ENCODE results near the gene DSC1. TPM values are rescaled to one million over a fixed set of nuclear protein-coding genes. Genes with fewer than 3 reads are reported as not detected.

DSC1 gene
- total and polyA plus RNA-seq, 2 of the 8 experiments (the other 6 are each of a cell fraction or from before 2014, with no cell fraction given) = 0.02 TPM; not detected in 1

DNA sequence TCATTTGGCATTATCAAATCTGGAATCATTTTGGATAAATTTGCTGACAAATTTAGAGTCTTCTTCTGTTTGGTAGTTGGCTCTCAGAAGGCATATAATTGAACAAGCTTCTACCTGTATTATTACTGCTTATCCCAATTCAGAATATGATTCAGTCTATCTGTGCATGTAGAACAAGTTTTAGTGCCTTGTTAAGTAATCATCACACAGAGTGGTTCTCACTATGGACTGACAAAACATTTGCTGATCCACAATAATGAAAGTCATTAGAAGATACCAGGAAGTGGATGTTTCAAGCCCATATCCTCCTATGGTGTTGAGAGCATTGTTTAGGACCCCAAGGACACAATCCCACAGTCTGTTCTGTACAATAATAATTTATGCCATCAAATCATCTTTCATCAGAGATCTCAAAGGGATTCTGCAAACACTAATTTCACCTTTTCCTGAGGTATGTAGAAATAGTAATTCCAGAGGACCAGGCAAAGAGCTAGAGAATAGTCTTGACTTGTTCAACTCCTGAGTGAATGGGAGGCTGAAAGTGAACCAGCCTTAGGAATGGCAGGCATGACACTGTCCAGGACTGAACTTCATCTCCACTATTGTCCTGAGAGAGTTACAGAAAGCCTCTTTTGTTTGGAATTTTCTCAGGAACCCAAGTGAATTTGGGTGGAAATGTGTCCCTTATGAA is 29.6 kb upstream of the DSC1 start:
- no peak overlapping the region for H3K4me2 ChIP-seq (ENCODE audit: insufficient read depth in 1 of 2, low read depth in 2 of 2, low read length in 2 of 2)

More for the DNA sequence above, 29.6 kb upstream of the DSC1 start:
- Histone ChIP-seq H4K5ac (ENCODE audit: insufficient read length, low read depth, low read length) (no peak overlapping the region), H3K79me2 (ENCODE audit: control insufficient read depth in 1 of 2, insufficient read depth in 2 of 2, low read length in 2 of 2) (no peaks in the 10 kb centered on the region), H2AK5ac (ENCODE audit: low read depth, low read length) (no peak overlapping the region), H2BK20ac (ENCODE audit: low read length) (no peak overlapping the region), H2AFZ (ENCODE audit: low read length) (no peak overlapping the region), H3K9ac (replicated peaks in 1 of 4; ENCODE audit: extremely low read depth in 1 of 4, low read depth in 3 of 4, low read length in 3 of 4) (no peak overlapping the region), H4K91ac (replicated peaks; ENCODE audit: insufficient read length, low read length) (no peak overlapping the region), H3K9me3 (ENCODE audit: insufficient read depth in 2 of 2, low read depth in 1 of 2, low read length in 1 of 2) (no peaks in the 10 kb centered on the region), H2BK12ac (ENCODE audit: low read depth, low read length) (no peak overlapping the region), H3K56ac (replicated peaks; ENCODE audit: insufficient read length, low read depth, low read length) (no peak overlapping the region), H3K14ac (ENCODE audit: insufficient read length) (no peak overlapping the region), H3K79me1 (ENCODE audit: low read depth, low read length) (no peaks in the 10 kb centered on the region), H4K8ac (ENCODE audit: extremely low read depth, insufficient read depth, low read length) (no peak overlapping the region), H3K23ac (ENCODE audit: insufficient read length) (no peak overlapping the region), H2BK120ac (replicated peaks; ENCODE audit: low read depth, low read length) (no peak overlapping the region), H3K23me2 (ENCODE audit: low read depth, low read length) (no peaks in the 10 kb centered on the region), H3K27me3 (replicated peaks in 1 of 4; ENCODE audit: control insufficient read depth in 3 of 4, extremely low read depth in 1 of 4, insufficient read depth in 3 of 4, low read length in 3 of 4) (no peaks in the 10 kb centered on the region), H2BK5ac (ENCODE audit: low read depth, low read length) (no peak overlapping the region), H3K4ac (replicated peaks; ENCODE audit: insufficient read length, low read depth, low read length) (no peak overlapping the region), H3K18ac (ENCODE audit: extremely low read depth, low read length) (no peak overlapping the region), H3K36me3 (ENCODE audit: control insufficient read depth in 2 of 4, insufficient read depth in 4 of 4, low read length in 3 of 4) (no peaks in the 10 kb centered on the region), H4K20me1 (replicated peaks in 1 of 2; ENCODE audit: control insufficient read depth in 1 of 2, insufficient read depth in 2 of 2, low read length in 2 of 2) (no peaks in the 10 kb centered on the region), H3K4me1 (replicated peaks in 1 of 4; ENCODE audit: control insufficient read depth in 3 of 4, insufficient read depth in 4 of 4, low read length in 3 of 4) (peaks cover 0 to 5% (median 0%) of the 10 kb centered on the region in 4 experiments; a peak in 1 of 7 replicates), H3K27ac (ENCODE audit: low read depth, low read length) (no peak overlapping the region), H2BK15ac (ENCODE audit: low read length) (no peak overlapping the region), H3K4me3 (ENCODE audit: extremely low read depth in 1 of 4, insufficient read depth in 2 of 4, low read depth in 3 of 4, low read length in 4 of 4) (no peak overlapping the region)
- no peak for FAIRE-seq
- TF ChIP-seq CBX8 (IDR thresholded peaks at IDR 0.05; ENCODE audit: borderline replicate concordance, low read depth, low read length) = no peak
- TF ChIP-seq, protein P1, sequence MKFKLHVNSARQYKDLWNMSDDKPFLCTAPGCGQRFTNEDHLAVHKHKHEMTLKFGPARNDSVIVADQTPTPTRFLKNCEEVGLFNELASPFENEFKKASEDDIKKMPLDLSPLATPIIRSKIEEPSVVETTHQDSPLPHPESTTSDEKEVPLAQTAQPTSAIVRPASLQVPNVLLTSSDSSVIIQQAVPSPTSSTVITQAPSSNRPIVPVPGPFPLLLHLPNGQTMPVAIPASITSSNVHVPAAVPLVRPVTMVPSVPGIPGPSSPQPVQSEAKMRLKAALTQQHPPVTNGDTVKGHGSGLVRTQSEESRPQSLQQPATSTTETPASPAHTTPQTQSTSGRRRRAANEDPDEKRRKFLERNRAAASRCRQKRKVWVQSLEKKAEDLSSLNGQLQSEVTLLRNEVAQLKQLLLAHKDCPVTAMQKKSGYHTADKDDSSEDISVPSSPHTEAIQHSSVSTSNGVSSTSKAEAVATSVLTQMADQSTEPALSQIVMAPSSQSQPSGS (IDR thresholded peaks at IDR 0.05; ENCODE audit: low read length) = no peak
- ChIA-PET POLR2A (ENCODE audit: partially characterized antibody) (no interaction called here), CTCF (ENCODE audit: partially characterized antibody) (interaction anchor here (0.5 kb wide), 1 partner anchor 40 kb away, joined by 3 read pairs; no protein-coding TSS in a partner anchor)
- no peak for DNase-seq (ENCODE audit: low read depth in 1 of 2, low spot score in 2 of 2)
